WTC11 (cell line): ENCODE measurements around the gene PARD3B.

Experiments used
- ATF1 ChIP-seq: sonication (generic); formaldehyde crosslinking; IDR thresholded peaks from 2 replicates; pipeline ENCODE4 v1.8.1; 2023; ENCODE audit warnings: mild to moderate bottlenecking, moderate library complexity, missing genetic modification reagents
- CREM ChIP-seq: sonication (generic); formaldehyde crosslinking; IDR thresholded peaks from 2 replicates; pipeline ENCODE4 v1.8.1; 2022; ENCODE audit warnings: mild to moderate bottlenecking, missing genetic modification reagents, moderate library complexity
- ELF4 ChIP-seq: sonication (generic); formaldehyde crosslinking; IDR thresholded peaks from 2 replicates; pipeline ENCODE4 v1.8.1; 2022; ENCODE audit warnings: low read depth, mild to moderate bottlenecking, moderate library complexity, missing genetic modification reagents
- IRF1 ChIP-seq: sonication (generic); formaldehyde crosslinking; IDR thresholded peaks from 2 replicates; pipeline ENCODE4 v1.8.0; 2023; ENCODE audit warnings: missing genetic modification reagents
- NFE2L1 ChIP-seq: sonication (generic); formaldehyde crosslinking; IDR thresholded peaks from 2 replicates; pipeline ENCODE4 v1.8.1; 2023; ENCODE audit warnings: missing genetic modification reagents
- PREB ChIP-seq: sonication (generic); formaldehyde crosslinking; IDR thresholded peaks from 2 replicates; pipeline ENCODE4 v1.8.1; 2022; ENCODE audit warnings: mild to moderate bottlenecking, missing genetic modification reagents, moderate library complexity, borderline replicate concordance
- SMAD4 ChIP-seq: sonication (generic); formaldehyde crosslinking; IDR thresholded peaks from 2 replicates; pipeline ENCODE4 v1.8.0; 2022; ENCODE audit warnings: mild to moderate bottlenecking, missing genetic modification reagents
- TP53 ChIP-seq: sonication (generic); formaldehyde crosslinking; IDR thresholded peaks from 2 replicates; pipeline ENCODE4 v1.8.1; 2023; ENCODE audit warnings: mild to moderate bottlenecking, missing genetic modification reagents
- USF1 ChIP-seq: sonication (generic); formaldehyde crosslinking; IDR thresholded peaks from 2 replicates; pipeline ENCODE4 v1.8.0; 2022; ENCODE audit warnings: mild to moderate bottlenecking, missing genetic modification reagents
- ZBTB21 ChIP-seq: sonication (generic); formaldehyde crosslinking; IDR thresholded peaks from 2 replicates; pipeline ENCODE4 v1.8.1; 2023; ENCODE audit warnings: mild to moderate bottlenecking, missing genetic modification reagents, borderline replicate concordance
- TF ChIP-seq, protein P1 (sequence below): fragments of 200-600 bp; IDR thresholded peaks from 2 replicates; pipeline ENCODE4 v1.8.0; 2022; ENCODE audit warnings: antibody characterized with exemption
- TF ChIP-seq, protein P2 (sequence below): sonication (generic); formaldehyde crosslinking; IDR thresholded peaks from 2 replicates; pipeline ENCODE4 v1.8.1; 2023; ENCODE audit warnings: mild to moderate bottlenecking, missing genetic modification reagents, moderate library complexity
- TF ChIP-seq, protein P3 (sequence below): sonication (generic); formaldehyde crosslinking; IDR thresholded peaks from 2 replicates; pipeline ENCODE4 v1.8.1; 2023; ENCODE audit warnings: mild to moderate bottlenecking, missing genetic modification reagents
- TF ChIP-seq, protein P4 (sequence below): sonication (generic); formaldehyde crosslinking; IDR thresholded peaks from 2 replicates; pipeline ENCODE4 v1.8.1; 2023; ENCODE audit warnings: mild to moderate bottlenecking, missing genetic modification reagents, borderline replicate concordance

GRCh38 chr2:204667990-204668389 lies 122.7 kb downstream of the PARD3B start:
- TF ChIP-seq, protein P1, sequence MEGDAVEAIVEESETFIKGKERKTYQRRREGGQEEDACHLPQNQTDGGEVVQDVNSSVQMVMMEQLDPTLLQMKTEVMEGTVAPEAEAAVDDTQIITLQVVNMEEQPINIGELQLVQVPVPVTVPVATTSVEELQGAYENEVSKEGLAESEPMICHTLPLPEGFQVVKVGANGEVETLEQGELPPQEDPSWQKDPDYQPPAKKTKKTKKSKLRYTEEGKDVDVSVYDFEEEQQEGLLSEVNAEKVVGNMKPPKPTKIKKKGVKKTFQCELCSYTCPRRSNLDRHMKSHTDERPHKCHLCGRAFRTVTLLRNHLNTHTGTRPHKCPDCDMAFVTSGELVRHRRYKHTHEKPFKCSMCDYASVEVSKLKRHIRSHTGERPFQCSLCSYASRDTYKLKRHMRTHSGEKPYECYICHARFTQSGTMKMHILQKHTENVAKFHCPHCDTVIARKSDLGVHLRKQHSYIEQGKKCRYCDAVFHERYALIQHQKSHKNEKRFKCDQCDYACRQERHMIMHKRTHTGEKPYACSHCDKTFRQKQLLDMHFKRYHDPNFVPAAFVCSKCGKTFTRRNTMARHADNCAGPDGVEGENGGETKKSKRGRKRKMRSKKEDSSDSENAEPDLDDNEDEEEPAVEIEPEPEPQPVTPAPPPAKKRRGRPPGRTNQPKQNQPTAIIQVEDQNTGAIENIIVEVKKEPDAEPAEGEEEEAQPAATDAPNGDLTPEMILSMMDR: no peak
- TF ChIP-seq, protein P2, sequence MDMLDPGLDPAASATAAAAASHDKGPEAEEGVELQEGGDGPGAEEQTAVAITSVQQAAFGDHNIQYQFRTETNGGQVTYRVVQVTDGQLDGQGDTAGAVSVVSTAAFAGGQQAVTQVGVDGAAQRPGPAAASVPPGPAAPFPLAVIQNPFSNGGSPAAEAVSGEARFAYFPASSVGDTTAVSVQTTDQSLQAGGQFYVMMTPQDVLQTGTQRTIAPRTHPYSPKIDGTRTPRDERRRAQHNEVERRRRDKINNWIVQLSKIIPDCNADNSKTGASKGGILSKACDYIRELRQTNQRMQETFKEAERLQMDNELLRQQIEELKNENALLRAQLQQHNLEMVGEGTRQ (CRISPR knock-in tag): no peak
- no peak for TF ChIP-seq NFE2L1 (CRISPR knock-in tag)
- TF ChIP-seq PREB: no peak
- no peak for TF ChIP-seq ELF4 (CRISPR knock-in tag)
- TF ChIP-seq, protein P3, sequence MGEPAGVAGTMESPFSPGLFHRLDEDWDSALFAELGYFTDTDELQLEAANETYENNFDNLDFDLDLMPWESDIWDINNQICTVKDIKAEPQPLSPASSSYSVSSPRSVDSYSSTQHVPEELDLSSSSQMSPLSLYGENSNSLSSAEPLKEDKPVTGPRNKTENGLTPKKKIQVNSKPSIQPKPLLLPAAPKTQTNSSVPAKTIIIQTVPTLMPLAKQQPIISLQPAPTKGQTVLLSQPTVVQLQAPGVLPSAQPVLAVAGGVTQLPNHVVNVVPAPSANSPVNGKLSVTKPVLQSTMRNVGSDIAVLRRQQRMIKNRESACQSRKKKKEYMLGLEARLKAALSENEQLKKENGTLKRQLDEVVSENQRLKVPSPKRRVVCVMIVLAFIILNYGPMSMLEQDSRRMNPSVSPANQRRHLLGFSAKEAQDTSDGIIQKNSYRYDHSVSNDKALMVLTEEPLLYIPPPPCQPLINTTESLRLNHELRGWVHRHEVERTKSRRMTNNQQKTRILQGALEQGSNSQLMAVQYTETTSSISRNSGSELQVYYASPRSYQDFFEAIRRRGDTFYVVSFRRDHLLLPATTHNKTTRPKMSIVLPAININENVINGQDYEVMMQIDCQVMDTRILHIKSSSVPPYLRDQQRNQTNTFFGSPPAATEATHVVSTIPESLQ (CRISPR knock-in tag): no peak
- no peak for TF ChIP-seq IRF1 (CRISPR knock-in tag)
- TF ChIP-seq ZBTB21 (CRISPR knock-in tag): no peak
- no peak for TF ChIP-seq ATF1
- TF ChIP-seq USF1 (CRISPR knock-in tag): no peak
- TF ChIP-seq TP53 (CRISPR knock-in tag): no peak
- TF ChIP-seq SMAD4: no peak
- TF ChIP-seq CREM (CRISPR knock-in tag): no peak
- TF ChIP-seq, protein P4, sequence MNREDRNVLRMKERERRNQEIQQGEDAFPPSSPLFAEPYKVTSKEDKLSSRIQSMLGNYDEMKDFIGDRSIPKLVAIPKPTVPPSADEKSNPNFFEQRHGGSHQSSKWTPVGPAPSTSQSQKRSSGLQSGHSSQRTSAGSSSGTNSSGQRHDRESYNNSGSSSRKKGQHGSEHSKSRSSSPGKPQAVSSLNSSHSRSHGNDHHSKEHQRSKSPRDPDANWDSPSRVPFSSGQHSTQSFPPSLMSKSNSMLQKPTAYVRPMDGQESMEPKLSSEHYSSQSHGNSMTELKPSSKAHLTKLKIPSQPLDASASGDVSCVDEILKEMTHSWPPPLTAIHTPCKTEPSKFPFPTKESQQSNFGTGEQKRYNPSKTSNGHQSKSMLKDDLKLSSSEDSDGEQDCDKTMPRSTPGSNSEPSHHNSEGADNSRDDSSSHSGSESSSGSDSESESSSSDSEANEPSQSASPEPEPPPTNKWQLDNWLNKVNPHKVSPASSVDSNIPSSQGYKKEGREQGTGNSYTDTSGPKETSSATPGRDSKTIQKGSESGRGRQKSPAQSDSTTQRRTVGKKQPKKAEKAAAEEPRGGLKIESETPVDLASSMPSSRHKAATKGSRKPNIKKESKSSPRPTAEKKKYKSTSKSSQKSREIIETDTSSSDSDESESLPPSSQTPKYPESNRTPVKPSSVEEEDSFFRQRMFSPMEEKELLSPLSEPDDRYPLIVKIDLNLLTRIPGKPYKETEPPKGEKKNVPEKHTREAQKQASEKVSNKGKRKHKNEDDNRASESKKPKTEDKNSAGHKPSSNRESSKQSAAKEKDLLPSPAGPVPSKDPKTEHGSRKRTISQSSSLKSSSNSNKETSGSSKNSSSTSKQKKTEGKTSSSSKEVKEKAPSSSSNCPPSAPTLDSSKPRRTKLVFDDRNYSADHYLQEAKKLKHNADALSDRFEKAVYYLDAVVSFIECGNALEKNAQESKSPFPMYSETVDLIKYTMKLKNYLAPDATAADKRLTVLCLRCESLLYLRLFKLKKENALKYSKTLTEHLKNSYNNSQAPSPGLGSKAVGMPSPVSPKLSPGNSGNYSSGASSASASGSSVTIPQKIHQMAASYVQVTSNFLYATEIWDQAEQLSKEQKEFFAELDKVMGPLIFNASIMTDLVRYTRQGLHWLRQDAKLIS (CRISPR knock-in tag): no peak
